K562 (cell line): Measurements from ENCODE around the gene TRPM2. TPM values are rescaled to one million over a fixed set of nuclear protein-coding genes. Genes with fewer than 3 reads are reported as not detected.

Experiments used
- ATAC-seq: fragments of 200-7000 bp; cut with Tn5 transposase; 3 replicates; pipeline ENCODE4 v1.9.1; 2020; ENCODE audit warnings: moderate library complexity
- BruUV-seq: library from RNA; stranded (reverse); fragments of 400-500 nt; replicated peaks from 2 replicates; lab custom pipeline; 2021; lab: Mats Ljungman, UMichigan
- CTCF ChIA-PET: fragments of 300-600 bp; formaldehyde crosslinking; extraction: SDS; loops from one replicate; lab custom pipeline; 2021; ENCODE audit warnings: low intra/inter-chr PET ratio; lab: Yijun Ruan, JAX
- POLR2A ChIA-PET: fragments of 300-600, 350-650 bp; sonication (Branson Sonifier 250); formaldehyde crosslinking; extraction: SDS; loops from one replicate; lab custom pipeline; 2021; ENCODE audit warnings: antibody characterized with exemption, inconsistent platforms; lab: Yijun Ruan, JAX
- DNase-seq, 4 experiments: peaks; one replicate each; pipeline versions ENCODE4 v3.0.0 to v3.0.0-alpha.2; 2011 to 2018; ENCODE audit warnings: low spot score in 3 of 4, mixed read lengths in 3 of 4; ENCODE audit errors: extremely low read depth in 1 of 4
- FAIRE-seq: peaks from 2 replicates; lab custom pipeline; 2011; peaks lifted over from hg19 to GRCh38; lab: Jason Lieb, UNC
- H2AFZ ChIP-seq: 2 replicates; pipeline ENCODE4 v1.6.0; 2011; ENCODE audit warnings: low read depth, low read length, control low read depth, inconsistent platforms
- H3K27ac ChIP-seq: fragments of 200-600 bp; 3 replicates; pipeline ENCODE4 v1.8.0; 2011; ENCODE audit warnings: low read depth, mild to moderate bottlenecking, control low read depth, inconsistent platforms, low read length, moderate library complexity, mixed read lengths; ENCODE audit errors: extremely low read depth
- H3K27me3 ChIP-seq, 2 experiments: fragments of 300-600 bp in 1 of 2; 2 replicates in 1 of 2; 3 replicates in 1 of 2; pipeline versions ENCODE4 v1.6.0 to v1.8.0; 2011; ENCODE audit warnings: inconsistent platforms in 2 of 2, low read length in 2 of 2, mild to moderate bottlenecking in 1 of 2, mixed read lengths in 1 of 2, moderate library complexity in 1 of 2; ENCODE audit not compliant: control insufficient read depth in 2 of 2, insufficient read depth in 2 of 2
- H3K36me3 ChIP-seq: fragments of 300-600 bp; 3 replicates; pipeline ENCODE4 v1.8.0; 2011; ENCODE audit warnings: mild to moderate bottlenecking, low read length, inconsistent platforms; ENCODE audit not compliant: control insufficient read depth, insufficient read depth
- H3K4me1 ChIP-seq, 2 experiments: fragments of 200-600 bp in 1 of 2; replicated peaks in 1 of 2; 2 replicates in 1 of 2; 3 replicates in 1 of 2; pipeline versions ENCODE4 v1.5.1 to v1.8.0; 2011; ENCODE audit warnings: inconsistent platforms in 2 of 2, low read length in 2 of 2, mild to moderate bottlenecking in 1 of 2, mixed read lengths in 1 of 2, moderate library complexity in 1 of 2; ENCODE audit not compliant: control insufficient read depth in 2 of 2, insufficient read depth in 2 of 2
- H3K4me2 ChIP-seq: 2 replicates; pipeline ENCODE4 v1.6.1; 2011; ENCODE audit warnings: low read length, control low read depth, inconsistent platforms, mixed read lengths; ENCODE audit not compliant: insufficient read depth
- H3K4me3 ChIP-seq: fragments of 200-600 bp; sonication (generic), shearing (Covaris generic); 2 replicates; pipeline ENCODE4 v1.5.1; 2016; ENCODE audit warnings: control low read depth, inconsistent platforms
- H3K79me2 ChIP-seq: fragments of 200-600 bp; 3 replicates; pipeline ENCODE4 v1.8.0; 2011; ENCODE audit warnings: low read length, inconsistent platforms; ENCODE audit not compliant: control insufficient read depth, insufficient read depth
- H3K9ac ChIP-seq, 2 experiments: 2 replicates each; pipeline versions ENCODE4 v1.6.0 to v1.6.1; 2011; ENCODE audit warnings: low read depth in 2 of 2, low read length in 2 of 2, control low read depth in 1 of 2, inconsistent platforms in 1 of 2, mild to moderate bottlenecking in 1 of 2, mixed read lengths in 1 of 2; ENCODE audit not compliant: insufficient read depth in 1 of 2
- H3K9me1 ChIP-seq: one replicate; pipeline ENCODE4 v1.6.0; 2011; ENCODE audit warnings: inconsistent platforms, mild to moderate bottlenecking, low read length, moderate library complexity; ENCODE audit not compliant: control insufficient read depth, insufficient read depth
- H3K9me3 ChIP-seq: replicated peaks from 2 replicates; pipeline ENCODE4 v1.5.1; 2011; ENCODE audit warnings: low read depth, low read length, inconsistent platforms; ENCODE audit not compliant: control insufficient read depth, insufficient read depth
- H4K20me1 ChIP-seq: replicated peaks from 2 replicates; pipeline ENCODE4 v1.6.1; 2011; ENCODE audit warnings: low read length, inconsistent platforms, mixed read lengths; ENCODE audit not compliant: control insufficient read depth, insufficient read depth
- FOXP1 ChIP-seq: sonication (generic); formaldehyde crosslinking; IDR thresholded peaks from 2 replicates; pipeline ENCODE4 v1.8.0; 2022; ENCODE audit warnings: mild to moderate bottlenecking, missing genetic modification reagents
- GTF2B ChIP-seq: IDR thresholded peaks from 2 replicates; pipeline ENCODE4 v1.6.1; 2011; ENCODE audit not compliant: insufficient read length; ENCODE audit errors: extremely low read depth
- ZNF146 ChIP-seq: IDR thresholded peaks from one replicate; pipeline ENCODE4 v1.6.1; 2018; ENCODE audit warnings: missing compliant biosample characterization; ENCODE audit not compliant: unreplicated experiment
- WGBS: fragments of 100-300 bp; shearing (Covaris generic); methylation state at CpG from one replicate; pipeline ENCODE4 v1.1.6; 2016; ENCODE audit warnings: low coverage, mixed read lengths; ENCODE audit not compliant: insufficient coverage; ENCODE audit errors: missing lambda C conversion rate; 5-methylcytosine and 5-hydroxymethylcytosine counted together
- in situ Hi-C: fragments of 300-500 bp; cut with MboI; formaldehyde crosslinking; loops from 4 replicates; pipeline ENCODE4 v1.15.0; 2018; ENCODE audit warnings: inconsistent platforms, mixed read lengths
- intact Hi-C: fragments of 100-400 bp; cut with micrococcal nuclease; formaldehyde crosslinking; loops from 2 replicates; pipeline ENCODE4 v1.14.2; 2022
- polyA plus RNA-seq, 8 experiments: library from polyadenylated mRNA; depleted of rRNA in 4 of 8; stranded (reverse) in 5 of 8; unstranded in 3 of 8; fragments of >200 nt; fragmentation: Nextera tagmentation in 2 of 8; fragmentation: Illumina TruSeq in 1 of 8; extraction: Ambion mirVana in 2 of 8; extraction: Trizol in 1 of 8; gene quantifications; 2 replicates each; pipeline versions ENCODE4 v1.2.1 to v1.2.3, GENCODE V29; 2011 to 2014; ENCODE audit warnings: inconsistent platforms in 1 of 8, missing spikeins in 1 of 8
- total RNA-seq, 7 experiments: library from RNA; depleted of rRNA in 6 of 7; stranded (reverse); fragments of >200 nt in 6 of 7; fragmentation: Illumina TruSeq in 2 of 7; extraction: Trizol in 2 of 7; gene quantifications; 2 replicates each; pipeline versions ENCODE4 v1.2.1 to v1.2.3, GENCODE V29; 2011 to 2021; ENCODE audit warnings: low replicate concordance in 1 of 7

The TRPM2 gene
- total and polyA plus RNA-seq, 9 of the 15 experiments (the other 6 are each of a cell fraction or from before 2014, with no cell fraction given) = 0.33 to 2.1 (median 0.98) TPM; not detected in 2

- ATAC-seq (no peak), FAIRE-seq (no peak), DNase-seq (no peak)
- Histone ChIP-seq H3K4me2 (no peak overlapping the region), H3K36me3 (no peaks in the 10 kb centered on the region), H3K27me3 (peaks cover 30 to 70% of the 10 kb centered on the region in 2 experiments; a peak in 4 of 5 replicates), H2AFZ (no peak overlapping the region), H3K79me2 (no peaks in the 10 kb centered on the region), H3K9me3 (no peaks in the 10 kb centered on the region), H3K9me1 (no peaks in the 10 kb centered on the region), H4K20me1 (no peaks in the 10 kb centered on the region; the same call in 1 of the 2 replicates), H3K4me1 (peaks cover 0 to 36% of the 10 kb centered on the region in 2 experiments; a peak in 4 of 5 replicates), H3K9ac (peak overlapping the region in 1 of 2 experiments; percentile 58; a peak in 1 of 4 replicates), H3K4me3 (no peak overlapping the region), H3K27ac (no peak overlapping the region)
- intact Hi-C loops = no loop called here
- BruUV-seq = no TSS peak
- 4% methylated on average over 21 of the region's 22 CpGs for WGBS
- no peak for TF ChIP-seq ZNF146 (CRISPR knock-in tag)
- no peak for TF ChIP-seq GTF2B
- TF ChIP-seq FOXP1 (CRISPR knock-in tag) = no peak
- ChIA-PET POLR2A (no interaction called here), CTCF (interaction anchor here (0.6 kb wide), 1 partner anchor 42 kb away, joined by 3 read pairs; no protein-coding TSS in a partner anchor)
- in situ Hi-C loops = no loop called here
Measured at GRCh38 chr21:44365967-44366585, 12.7 kb downstream of the TRPM2 start.
